Naive B cell (primary cell): ENCODE results near the gene FBLN7. TPM values are rescaled to one million over a fixed set of nuclear protein-coding genes. Genes with fewer than 3 reads are reported as not detected.

ENCODE experiments used
- ATAC-seq, 2 donors: fragments of 150-1000 bp; cut with Tn5 transposase; 2 replicates each; pipeline ENCODE4 v1.10.0; 2021; ENCODE audit warnings: low read depth in 2 of 2, mild to moderate bottlenecking in 2 of 2, moderate library complexity in 2 of 2
- DNase-seq: peaks from one replicate; pipeline ENCODE4 v3.0.0; 2022
- H3K27ac Mint-ChIP-seq, 6 donors: one replicate each; pipeline ENCODE4 v1.8.0; 2020 to 2022; ENCODE audit warnings: mild to moderate bottlenecking in 6 of 6, mixed read lengths in 6 of 6, moderate library complexity in 5 of 6, inconsistent platforms in 2 of 6
- H3K27me3 Mint-ChIP-seq, 3 donors: one replicate each; pipeline ENCODE4 v1.8.0; 2021 to 2022; ENCODE audit warnings: mixed read lengths in 3 of 3, mild to moderate bottlenecking in 1 of 3
- H3K36me3 Mint-ChIP-seq, 2 donors: one replicate each; pipeline ENCODE4 v1.8.0; 2020 to 2022; ENCODE audit warnings: mixed read lengths in 2 of 2, inconsistent platforms in 1 of 2, mild to moderate bottlenecking in 1 of 2
- H3K4me1 Mint-ChIP-seq, 3 donors: one replicate each; pipeline ENCODE4 v1.8.0; 2020 to 2022; ENCODE audit warnings: mixed read lengths in 3 of 3, inconsistent platforms in 1 of 3, mild to moderate bottlenecking in 1 of 3, moderate library complexity in 1 of 3
- H3K4me3 Mint-ChIP-seq, 8 donors: one replicate each; pipeline ENCODE4 v1.8.0; 2020 to 2022; ENCODE audit warnings: mild to moderate bottlenecking in 8 of 8, mixed read lengths in 8 of 8, moderate library complexity in 8 of 8, inconsistent platforms in 2 of 8
- H3K9me3 Mint-ChIP-seq, 7 donors: one replicate each; pipeline ENCODE4 v1.8.0; 2020 to 2022; ENCODE audit warnings: mixed read lengths in 7 of 7, mild to moderate bottlenecking in 5 of 7, inconsistent platforms in 2 of 7, moderate library complexity in 1 of 7
- polyA plus RNA-seq, 6 donors: library from polyadenylated mRNA; unstranded; fragments of 300-500 nt; fragmentation: Illumina TruSeq; gene quantifications; one replicate each; pipeline ENCODE4 v1.2.3, GENCODE V29; 2021; ENCODE audit warnings: low read depth in 6 of 6

Gene FBLN7
- polyA plus RNA-seq, 6 donors from 2014 or later = 0.18 to 0.23 TPM; not detected in 4

DNA sequence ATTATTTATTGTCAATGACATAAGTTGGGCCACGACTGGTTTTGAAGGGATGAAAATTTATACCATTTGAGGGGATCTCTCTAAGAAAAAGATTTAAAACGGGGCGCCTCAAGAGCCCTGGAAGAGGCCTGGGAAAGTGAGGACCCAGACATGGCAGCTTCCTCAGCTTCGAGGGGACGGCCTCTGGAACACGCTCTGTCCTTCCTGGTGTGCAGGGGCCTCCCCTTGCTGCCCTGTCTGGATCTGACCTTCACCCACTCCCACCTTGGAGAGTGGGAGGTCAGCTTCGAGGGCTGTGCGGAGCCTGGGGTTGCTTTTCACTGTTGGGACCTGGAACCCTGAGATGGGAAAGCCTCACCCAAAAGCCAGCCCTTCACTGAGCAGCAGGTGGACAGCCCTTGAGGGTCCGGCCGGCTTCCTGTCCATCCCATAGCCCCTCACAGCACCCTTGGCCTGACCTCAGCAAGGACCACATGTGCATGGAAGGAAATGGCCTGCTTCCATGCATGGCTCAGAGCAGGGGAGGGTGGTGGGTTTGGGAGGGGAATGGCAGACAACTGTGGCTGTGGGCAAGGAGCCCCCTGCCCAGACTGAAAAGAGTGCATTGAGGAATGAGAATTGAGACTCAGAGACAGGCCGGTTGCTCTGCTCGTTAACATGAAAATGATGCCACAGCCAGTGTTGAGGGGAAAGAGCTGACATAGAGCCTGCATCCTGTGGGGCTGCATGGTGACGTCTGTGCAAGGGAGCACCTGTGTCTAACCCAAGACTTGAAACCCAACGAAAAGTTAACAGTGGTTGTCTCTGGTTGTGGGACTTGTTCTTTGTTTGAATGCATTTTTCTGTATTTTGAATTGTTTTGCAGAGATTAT lies 16.3 kb downstream of the FBLN7 start:
- H3K27me3 Mint-ChIP-seq = no peaks in the 10 kb centered on the region
- no peaks in the 10 kb centered on the region for H3K9me3 Mint-ChIP-seq
- peak overlapping the region in 3 of 6 donors; percentile 42 to 77 (median 57) for H3K27ac Mint-ChIP-seq
- peak; percentile 25 for DNase-seq
- no peaks in the 10 kb centered on the region for H3K36me3 Mint-ChIP-seq
- ATAC-seq = peak; percentile 71 to 75
- H3K4me3 Mint-ChIP-seq = peak overlapping the region in 4 of 8 donors; percentile 50 to 70 (median 58)
- peaks cover 17 to 24% (median 22%) of the 10 kb centered on the region in 3 donors for H3K4me1 Mint-ChIP-seq

DNA sequence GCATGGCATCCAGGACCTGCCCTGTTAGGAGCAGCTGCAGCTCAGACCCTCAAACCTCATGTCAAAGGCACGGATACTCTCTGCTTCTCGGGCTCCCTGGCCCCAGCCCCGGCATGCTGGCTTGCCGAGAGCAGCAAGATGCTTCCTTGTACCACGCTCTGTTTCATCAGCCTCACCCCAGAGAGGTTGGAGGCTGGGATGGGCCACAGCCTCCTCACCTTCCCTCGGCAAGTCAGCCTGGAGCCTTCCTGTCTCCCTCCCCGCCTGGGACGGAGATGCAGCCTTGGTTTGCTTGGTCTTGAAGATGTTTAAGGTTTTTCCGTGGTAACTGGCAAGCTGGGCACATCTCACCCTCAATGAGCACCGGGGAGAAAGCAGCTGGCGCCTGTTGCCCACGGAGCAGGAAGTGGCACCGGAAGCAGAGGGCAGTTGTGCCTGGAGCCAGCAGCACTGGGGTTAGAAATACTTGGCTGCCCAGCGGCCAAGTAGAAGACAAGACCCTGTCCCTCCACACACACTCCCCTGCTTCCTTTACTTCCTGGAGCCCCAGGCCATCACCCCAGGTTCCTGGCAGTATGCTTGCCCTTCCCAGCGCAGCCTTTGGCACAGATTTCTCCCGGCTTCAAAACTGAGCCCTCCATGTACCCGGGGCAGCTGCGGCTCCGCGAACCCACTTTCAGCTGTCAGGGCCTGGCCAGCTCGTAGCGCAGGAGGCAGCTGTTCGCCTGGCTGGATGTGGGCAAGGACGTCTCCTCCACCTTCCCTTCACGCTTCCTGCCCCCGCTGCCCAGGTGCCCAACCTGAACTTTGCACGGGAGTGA lies 17.4 kb downstream of the FBLN7 start:
- peaks cover 0 to 4% (median 0%) of the 10 kb centered on the region in 7 donors for H3K9me3 Mint-ChIP-seq

DNA sequence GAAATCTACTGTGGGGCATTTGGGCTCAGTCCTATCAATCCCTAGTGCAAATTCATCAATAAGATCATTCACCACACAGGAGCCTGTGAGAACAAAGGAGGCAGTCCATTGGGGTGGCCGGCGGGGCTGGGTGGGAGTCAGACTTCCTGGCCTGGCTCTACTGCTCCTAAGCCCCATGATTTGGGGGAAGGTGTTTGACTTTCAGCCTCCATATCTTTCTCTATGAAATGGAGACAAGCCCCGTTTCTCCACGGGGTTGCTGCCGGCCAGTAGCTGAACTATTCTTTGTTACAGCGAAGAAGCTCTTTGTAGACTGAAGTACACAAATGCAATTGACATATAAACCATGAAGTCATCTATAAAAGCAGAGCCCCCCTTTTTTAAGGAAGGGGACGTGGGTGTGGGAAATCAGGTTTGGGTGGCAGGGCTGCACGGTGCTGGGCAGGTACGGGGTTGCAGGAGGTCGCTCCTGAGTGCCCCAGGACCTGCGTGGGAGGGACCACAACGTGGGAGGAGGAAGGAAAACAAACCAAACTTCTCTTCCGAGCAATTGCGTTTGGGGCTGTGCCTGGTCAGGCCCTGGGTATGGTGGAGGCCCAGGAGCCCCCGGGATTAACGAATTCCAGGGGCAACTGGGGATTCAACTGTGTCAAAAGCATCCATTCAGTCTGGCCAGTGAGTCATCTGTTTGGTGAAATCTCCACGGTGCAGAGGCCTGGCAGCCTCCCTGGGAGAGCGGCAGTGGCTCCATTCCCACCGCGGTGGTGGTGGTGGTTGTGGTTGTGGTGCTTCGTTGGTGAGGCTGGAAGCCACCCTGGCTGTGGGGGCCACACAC lies 18.2 kb downstream of the FBLN7 start:
- ATAC-seq (no peak), DNase-seq (no peak)
- H3K36me3 Mint-ChIP-seq = no peaks in the 10 kb centered on the region
- H3K27ac Mint-ChIP-seq = peak overlapping the region in 3 of 6 donors; percentile 11 to 77 (median 16)
- H3K9me3 Mint-ChIP-seq = peaks cover 0 to 4% (median 0%) of the 10 kb centered on the region in 7 donors
- peaks cover 17 to 24% (median 22%) of the 10 kb centered on the region in 3 donors for H3K4me1 Mint-ChIP-seq
- H3K4me3 Mint-ChIP-seq = peak overlapping the region; percentile 19 to 84 (median 63)
- no peaks in the 10 kb centered on the region for H3K27me3 Mint-ChIP-seq

More for the DNA sequence above, 17.4 kb downstream of the FBLN7 start:
- peak overlapping the region in 5 of 6 donors; percentile 42 to 87 (median 77) for H3K27ac Mint-ChIP-seq
- ATAC-seq (peak in 1 of 2 donors; percentile 11), DNase-seq (no peak)
- no peaks in the 10 kb centered on the region for H3K36me3 Mint-ChIP-seq
- H3K27me3 Mint-ChIP-seq = no peaks in the 10 kb centered on the region
- H3K4me1 Mint-ChIP-seq = peaks cover 17 to 24% (median 22%) of the 10 kb centered on the region in 3 donors
- peak overlapping the region; percentile 19 to 84 (median 61) for H3K4me3 Mint-ChIP-seq

DNA sequence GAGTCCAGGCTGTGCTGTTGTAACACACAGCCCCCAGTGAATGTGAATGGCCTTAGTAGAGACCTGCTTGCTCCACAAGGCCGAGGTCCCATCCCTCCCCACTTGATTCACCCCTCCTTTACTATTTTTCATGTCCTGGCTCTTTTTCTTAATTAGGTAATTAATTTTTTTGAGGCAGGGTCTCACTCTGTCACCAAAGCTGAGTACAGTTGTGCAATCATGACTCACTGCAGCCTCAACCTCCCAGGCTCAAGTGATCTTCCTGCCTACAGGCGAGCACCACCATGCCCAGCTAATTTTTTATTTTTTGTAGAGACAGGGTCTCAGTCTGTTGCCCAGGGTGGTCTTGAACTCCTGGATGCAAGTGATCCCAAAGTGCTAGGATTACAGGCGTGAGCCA lies 19.3 kb downstream of the FBLN7 start:
- no peak for ATAC-seq
- no peak for DNase-seq
- Mint-ChIP-seq H3K4me3 (peak overlapping the region in 1 of 8 donors; percentile 15), H3K36me3 (no peaks in the 10 kb centered on the region), H3K4me1 (peaks cover 17 to 24% (median 22%) of the 10 kb centered on the region in 3 donors), H3K27me3 (no peaks in the 10 kb centered on the region), H3K9me3 (peaks cover 0 to 4% (median 0%) of the 10 kb centered on the region in 7 donors), H3K27ac (no peak overlapping the region)

DNA sequence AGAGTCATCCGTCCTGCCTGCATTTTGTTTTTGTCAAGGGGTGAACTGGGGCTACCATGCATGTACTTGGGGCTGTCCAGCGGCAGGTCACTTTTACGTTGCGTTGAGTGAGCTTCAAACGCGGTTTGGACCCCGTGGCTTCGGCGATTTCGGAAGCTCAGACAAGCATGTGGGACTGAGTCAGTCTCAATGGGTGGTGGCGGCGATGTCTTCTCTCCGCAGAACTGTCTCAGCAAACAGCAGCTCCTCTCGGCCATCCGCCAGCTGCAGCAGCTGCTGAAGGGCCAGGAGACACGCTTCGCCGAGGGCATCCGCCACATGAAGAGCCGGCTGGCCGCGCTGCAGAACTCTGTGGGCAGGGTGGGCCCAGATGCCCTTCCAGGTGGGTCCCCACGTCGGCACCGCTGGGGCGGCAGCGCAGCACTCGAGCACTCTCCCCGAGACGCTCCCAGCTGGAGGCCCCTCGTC lies 21.3 kb downstream of the FBLN7 start:
- Mint-ChIP-seq H3K4me3 (peak overlapping the region in 3 of 8 donors; percentile 20 to 65 (median 61)), H3K36me3 (no peaks in the 10 kb centered on the region), H3K27ac (peak overlapping the region in 4 of 6 donors; percentile 47 to 93 (median 72)), H3K9me3 (peaks cover 0 to 4% (median 0%) of the 10 kb centered on the region in 7 donors), H3K4me1 (peaks cover 17 to 23% (median 18%) of the 10 kb centered on the region in 3 donors), H3K27me3 (no peaks in the 10 kb centered on the region)
- ATAC-seq (peak; percentile 57 to 75), DNase-seq (peak; percentile 25)

DNA sequence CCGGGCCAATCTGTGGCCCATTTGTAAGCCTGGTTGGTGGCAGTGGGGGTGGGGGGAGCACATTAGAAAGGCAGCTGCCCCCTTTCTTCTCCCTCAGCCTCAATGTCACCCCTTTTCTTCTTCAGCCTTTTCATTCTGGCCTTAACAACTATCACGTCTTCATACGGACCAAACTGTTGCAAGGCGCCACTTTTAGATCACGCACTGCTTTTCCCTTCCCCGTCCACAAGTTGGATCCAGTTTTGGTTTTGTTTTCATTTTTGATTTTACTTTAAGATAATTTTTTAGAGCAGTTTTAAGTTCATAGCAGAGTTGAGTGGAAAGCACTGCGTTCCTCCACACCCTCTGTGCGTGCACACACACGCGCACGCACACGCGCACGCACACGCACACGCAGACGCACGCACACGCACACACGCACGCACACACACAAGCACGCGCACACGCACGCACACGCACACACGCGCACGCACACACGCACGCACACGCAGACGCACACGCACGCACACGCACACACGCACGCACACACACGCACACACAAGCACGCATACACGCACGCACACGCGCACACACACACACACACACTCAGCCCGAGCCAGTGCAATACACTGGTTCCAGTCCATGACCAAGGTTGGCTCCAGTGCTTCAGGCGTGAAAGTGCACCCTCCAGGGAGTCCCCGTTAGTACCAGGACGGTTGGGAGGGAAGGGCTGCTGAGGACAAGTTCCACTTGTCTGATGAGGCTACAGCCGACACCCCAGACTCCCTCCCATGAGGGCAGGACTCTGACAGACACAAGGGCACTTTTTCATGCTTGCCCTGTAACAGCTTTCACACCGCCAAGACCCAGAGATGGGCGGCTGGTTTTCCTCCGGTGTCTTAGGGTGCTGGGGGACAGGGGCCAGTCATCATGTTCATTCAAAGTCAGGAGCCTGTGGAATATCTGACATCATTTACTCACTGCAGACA lies 22.4 kb downstream of the FBLN7 start:
- H3K4me3 Mint-ChIP-seq = peak overlapping the region in 1 of 8 donors; percentile 24
- H3K27ac Mint-ChIP-seq = no peak overlapping the region
- H3K4me1 Mint-ChIP-seq = peaks cover 11 to 14% (median 13%) of the 10 kb centered on the region in 3 donors
- H3K36me3 Mint-ChIP-seq = no peaks in the 10 kb centered on the region
- H3K27me3 Mint-ChIP-seq = peaks cover 0 to 5% (median 0%) of the 10 kb centered on the region in 3 donors
- DNase-seq (no peak), ATAC-seq (no peak)
- peaks cover 0 to 4% (median 0%) of the 10 kb centered on the region in 7 donors for H3K9me3 Mint-ChIP-seq

DNA sequence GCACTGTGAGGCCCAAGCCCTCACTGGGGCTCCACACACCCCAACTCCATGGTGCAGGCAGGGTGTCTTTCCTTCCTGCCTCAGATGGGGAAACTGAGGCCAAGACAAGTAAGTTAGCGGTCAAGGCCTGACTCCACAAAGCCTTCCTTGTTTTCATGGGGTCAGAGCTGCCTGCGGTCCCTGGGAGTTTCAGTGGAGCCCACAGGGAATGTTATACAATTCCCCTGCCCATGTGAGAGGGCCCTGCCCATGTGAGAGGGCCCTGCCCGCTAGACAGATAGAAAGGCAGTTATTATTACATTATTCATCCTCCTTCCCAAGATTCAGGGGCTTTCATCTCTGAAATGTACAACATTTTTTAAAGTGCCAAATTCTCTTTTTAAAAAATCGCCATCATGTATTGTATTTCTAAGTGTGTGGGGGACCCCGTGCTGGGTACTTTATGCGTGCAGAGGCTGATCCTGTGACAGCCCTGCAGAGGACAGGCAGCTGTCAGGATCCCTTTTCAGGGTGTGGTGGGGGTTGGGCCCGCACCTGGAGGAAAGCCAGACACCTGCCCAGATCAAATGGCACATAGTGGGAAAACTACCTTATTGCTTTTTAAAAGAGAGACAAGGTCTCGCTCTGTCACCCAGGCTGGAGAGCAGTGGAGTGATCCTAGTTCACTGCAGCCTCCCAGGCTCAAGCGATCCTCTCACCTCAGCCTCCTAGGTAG lies 23.4 kb downstream of the FBLN7 start:
- DNase-seq (no peak), ATAC-seq (no peak)
- H3K4me1 Mint-ChIP-seq = peaks cover under 1 to 5% (median 2%) of the 10 kb centered on the region in 3 donors
- no peak overlapping the region for H3K4me3 Mint-ChIP-seq
- H3K9me3 Mint-ChIP-seq = peaks cover 0 to 4% (median 0%) of the 10 kb centered on the region in 7 donors
- H3K36me3 Mint-ChIP-seq = no peaks in the 10 kb centered on the region
- H3K27ac Mint-ChIP-seq = no peak overlapping the region
- H3K27me3 Mint-ChIP-seq = peaks cover 0 to 5% (median 0%) of the 10 kb centered on the region in 3 donors

DNA sequence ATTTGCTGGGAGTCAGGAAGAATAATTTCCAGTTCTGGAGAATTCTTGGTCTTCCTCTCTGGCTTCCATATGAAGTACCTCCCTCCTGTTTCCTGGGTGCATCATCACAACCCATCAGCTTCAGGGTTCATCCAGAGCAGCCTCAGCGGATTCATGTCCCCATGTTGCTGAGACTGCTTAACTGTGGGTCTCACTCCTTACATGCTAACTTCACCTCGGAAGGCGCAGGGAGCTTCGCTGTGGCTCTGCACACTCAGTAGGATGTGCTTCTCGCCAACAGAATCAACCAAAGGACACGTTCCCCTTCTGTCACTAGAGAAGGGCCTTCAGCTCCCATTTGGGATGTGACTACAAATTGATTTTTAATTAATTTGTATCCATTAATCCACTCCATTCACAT lies 24.2 kb downstream of the FBLN7 start:
- no peak overlapping the region for H3K27ac Mint-ChIP-seq
- peaks cover 0 to 5% (median 0%) of the 10 kb centered on the region in 3 donors for H3K27me3 Mint-ChIP-seq
- ATAC-seq (no peak), DNase-seq (no peak)
- H3K4me1 Mint-ChIP-seq = peaks cover 0 to 5% (median 2%) of the 10 kb centered on the region in 3 donors
- peaks cover 0 to 4% (median 0%) of the 10 kb centered on the region in 7 donors for H3K9me3 Mint-ChIP-seq
- no peak overlapping the region for H3K4me3 Mint-ChIP-seq
- no peaks in the 10 kb centered on the region for H3K36me3 Mint-ChIP-seq

DNA sequence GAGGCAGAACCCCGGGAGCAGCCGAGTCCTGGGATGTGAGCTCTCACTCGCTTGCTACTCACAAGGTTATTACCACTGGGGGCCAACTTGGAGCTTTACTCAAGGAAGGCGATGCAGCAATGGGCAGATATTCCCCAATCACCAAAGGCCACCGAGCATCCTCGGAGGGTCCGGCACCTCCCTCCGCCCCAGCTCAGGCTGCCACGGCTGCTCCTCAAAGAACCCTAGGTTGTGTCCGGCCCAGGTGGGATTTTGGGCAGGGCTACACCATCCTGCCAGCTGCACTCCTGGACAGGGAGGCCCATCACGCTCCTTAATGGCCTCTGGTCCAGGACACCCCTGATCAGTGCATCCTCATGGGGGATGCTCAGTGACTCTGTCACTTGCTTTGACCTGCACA lies 24.8 kb downstream of the FBLN7 start:
- Mint-ChIP-seq H3K4me3 (no peak overlapping the region), H3K36me3 (no peaks in the 10 kb centered on the region), H3K27me3 (peaks cover 0 to 5% (median 0%) of the 10 kb centered on the region in 3 donors), H3K9me3 (peaks cover 0 to 4% (median 0%) of the 10 kb centered on the region in 7 donors), H3K27ac (no peak overlapping the region), H3K4me1 (peaks cover 0 to 5% (median 2%) of the 10 kb centered on the region in 3 donors)
- ATAC-seq (no peak), DNase-seq (no peak)

DNA sequence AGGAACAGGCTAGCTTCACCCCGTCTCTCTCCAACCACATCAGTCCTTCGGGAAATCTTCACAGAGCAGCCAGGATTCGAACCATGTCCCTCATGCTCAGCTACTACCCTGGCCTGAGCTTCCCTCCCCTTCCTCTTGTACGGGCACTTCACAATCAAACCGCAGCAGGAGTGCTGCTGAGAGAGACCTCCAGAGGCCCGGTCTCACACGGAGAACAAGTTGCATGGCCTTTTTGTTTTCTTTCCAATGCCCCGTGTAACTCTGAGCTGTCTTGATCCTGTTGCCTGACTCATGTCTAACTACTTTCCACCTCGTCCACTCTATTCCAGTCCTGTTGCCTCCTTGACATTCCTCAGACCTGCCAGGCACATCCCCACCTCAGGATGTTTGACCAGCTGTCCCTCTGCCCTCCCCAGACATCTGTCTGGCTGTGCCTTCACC lies 25.4 kb downstream of the FBLN7 start:
- Mint-ChIP-seq H3K27ac (peak overlapping the region in 2 of 6 donors; percentile 58 to 83), H3K9me3 (peaks cover 0 to 4% (median 0%) of the 10 kb centered on the region in 7 donors), H3K27me3 (peaks cover 0 to 5% (median 0%) of the 10 kb centered on the region in 3 donors), H3K4me1 (peaks cover 0 to 5% (median 2%) of the 10 kb centered on the region in 3 donors), H3K36me3 (no peaks in the 10 kb centered on the region), H3K4me3 (peak overlapping the region in 1 of 8 donors; percentile 42)
- no peak for ATAC-seq
- DNase-seq = no peak

DNA sequence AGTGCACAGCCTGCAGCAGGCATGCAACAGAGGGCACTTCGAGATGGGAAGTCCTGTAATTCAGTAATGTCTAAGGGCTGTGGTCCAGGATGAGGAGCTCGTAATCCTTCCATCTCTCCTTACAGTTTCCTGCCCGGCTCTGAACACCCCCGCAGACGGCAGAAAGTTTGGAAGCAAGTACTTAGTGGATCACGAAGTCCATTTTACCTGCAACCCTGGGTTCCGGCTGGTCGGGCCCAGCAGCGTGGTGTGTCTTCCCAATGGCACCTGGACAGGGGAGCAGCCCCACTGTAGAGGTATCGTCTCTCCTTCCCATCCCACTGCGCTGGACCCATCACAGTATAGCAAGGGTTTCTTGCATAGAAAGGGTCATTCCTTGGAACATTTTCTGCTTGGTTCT lies 26.7 kb downstream of the FBLN7 start:
- ATAC-seq = no peak
- no peak for DNase-seq
- no peaks in the 10 kb centered on the region for H3K36me3 Mint-ChIP-seq
- no peaks in the 10 kb centered on the region for H3K4me1 Mint-ChIP-seq
- H3K27ac Mint-ChIP-seq = peak overlapping the region in 1 of 6 donors; percentile 18
- no peak overlapping the region for H3K4me3 Mint-ChIP-seq
- H3K27me3 Mint-ChIP-seq = peaks cover 0 to 7% (median 5%) of the 10 kb centered on the region in 3 donors
- peaks cover 0 to 4% (median 0%) of the 10 kb centered on the region in 7 donors for H3K9me3 Mint-ChIP-seq
